Eye (tissue), 1 donor: ENCODE measurements around the gene PRR7.
"Not testable (repeated sequence)": the region's sequence is repeated elsewhere in the genome, so short reads cannot be mapped to it uniquely, and the experiment has no call there.

Experiments
- DNase-seq: peaks from one replicate; pipeline ENCODE4 v3.0.0-alpha.2; 2015

PRR7 gene, protein sequence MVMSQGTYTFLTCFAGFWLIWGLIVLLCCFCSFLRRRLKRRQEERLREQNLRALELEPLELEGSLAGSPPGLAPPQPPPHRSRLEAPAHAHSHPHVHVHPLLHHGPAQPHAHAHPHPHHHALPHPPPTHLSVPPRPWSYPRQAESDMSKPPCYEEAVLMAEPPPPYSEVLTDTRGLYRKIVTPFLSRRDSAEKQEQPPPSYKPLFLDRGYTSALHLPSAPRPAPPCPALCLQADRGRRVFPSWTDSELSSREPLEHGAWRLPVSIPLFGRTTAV

DNA sequence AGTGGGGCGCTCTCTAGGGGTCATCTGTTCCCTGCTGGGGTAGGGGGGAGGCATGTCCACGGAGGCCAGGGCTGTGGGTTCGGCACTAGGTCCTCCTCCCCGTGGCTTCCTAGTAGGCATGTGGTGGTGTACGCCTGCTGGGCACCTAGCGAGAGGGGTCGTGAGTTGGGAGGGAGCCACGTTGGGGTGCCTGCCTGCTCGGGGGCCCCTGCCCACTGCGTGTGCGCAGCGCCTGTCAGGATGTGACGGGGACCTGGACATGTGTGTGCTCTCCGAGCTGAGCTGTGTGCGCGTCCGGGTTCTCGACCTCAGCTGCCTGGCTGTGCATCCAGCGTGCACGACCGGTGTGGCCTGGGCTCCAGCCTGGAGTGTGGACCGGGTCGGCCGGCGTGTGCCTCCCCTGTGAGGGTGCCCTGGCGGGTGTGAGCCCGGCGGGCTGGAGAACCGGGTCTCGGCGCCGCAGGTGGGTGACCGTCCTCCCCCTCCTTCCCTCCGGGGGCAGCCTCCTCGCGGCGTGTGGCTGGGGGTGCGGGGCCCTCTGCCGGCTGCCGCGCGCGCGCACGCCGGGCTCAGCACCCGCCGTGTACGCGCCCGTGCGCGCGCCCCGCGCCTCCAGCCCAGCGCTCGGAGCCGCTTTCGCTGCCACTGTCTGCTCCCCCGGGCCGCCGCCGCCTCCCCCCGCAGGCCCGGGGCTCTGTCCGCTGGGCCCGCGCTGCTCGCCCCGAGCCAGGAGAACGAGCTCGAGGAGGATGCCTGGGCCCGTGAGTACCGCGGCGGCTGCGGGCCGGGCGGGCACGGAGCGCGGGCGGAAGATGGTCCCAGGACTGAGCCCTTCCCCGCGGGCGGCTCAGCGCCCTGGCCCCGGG lies at the start of gene PRR7:
Gene PRR7, plus strand, starts transcription at position 615 of the 866 bp plus-strand sequence. CDS start 8,254 bp downstream, outside the sequence.
- peak; percentile 88 for DNase-seq

DNA sequence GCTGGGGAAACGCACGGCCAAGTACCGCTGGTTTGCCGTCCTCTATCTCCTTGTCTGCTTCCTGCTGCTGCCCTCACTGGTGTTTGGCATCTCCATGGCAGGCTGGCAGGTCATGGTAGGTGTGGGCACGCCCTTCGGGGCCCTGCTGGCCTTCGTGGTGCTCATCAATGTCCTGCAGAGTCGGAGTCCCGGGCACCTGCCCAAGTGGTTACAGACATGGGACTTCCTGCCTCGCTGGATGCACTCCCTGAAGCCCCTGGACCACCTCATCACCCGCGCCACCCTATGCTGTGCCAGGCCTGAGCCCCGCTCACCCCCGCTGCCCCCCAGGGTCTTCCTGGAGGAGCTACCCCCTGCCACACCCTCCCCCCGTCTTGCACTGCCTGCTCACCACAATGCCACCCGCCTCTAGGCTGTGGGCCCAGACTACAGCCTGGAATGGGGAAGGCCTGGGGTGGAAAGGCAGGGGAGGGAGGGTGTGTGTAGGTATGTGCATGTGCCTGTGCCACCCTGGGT lies 48.7 kb upstream of the PRR7 start:
- no peak for DNase-seq

DNA sequence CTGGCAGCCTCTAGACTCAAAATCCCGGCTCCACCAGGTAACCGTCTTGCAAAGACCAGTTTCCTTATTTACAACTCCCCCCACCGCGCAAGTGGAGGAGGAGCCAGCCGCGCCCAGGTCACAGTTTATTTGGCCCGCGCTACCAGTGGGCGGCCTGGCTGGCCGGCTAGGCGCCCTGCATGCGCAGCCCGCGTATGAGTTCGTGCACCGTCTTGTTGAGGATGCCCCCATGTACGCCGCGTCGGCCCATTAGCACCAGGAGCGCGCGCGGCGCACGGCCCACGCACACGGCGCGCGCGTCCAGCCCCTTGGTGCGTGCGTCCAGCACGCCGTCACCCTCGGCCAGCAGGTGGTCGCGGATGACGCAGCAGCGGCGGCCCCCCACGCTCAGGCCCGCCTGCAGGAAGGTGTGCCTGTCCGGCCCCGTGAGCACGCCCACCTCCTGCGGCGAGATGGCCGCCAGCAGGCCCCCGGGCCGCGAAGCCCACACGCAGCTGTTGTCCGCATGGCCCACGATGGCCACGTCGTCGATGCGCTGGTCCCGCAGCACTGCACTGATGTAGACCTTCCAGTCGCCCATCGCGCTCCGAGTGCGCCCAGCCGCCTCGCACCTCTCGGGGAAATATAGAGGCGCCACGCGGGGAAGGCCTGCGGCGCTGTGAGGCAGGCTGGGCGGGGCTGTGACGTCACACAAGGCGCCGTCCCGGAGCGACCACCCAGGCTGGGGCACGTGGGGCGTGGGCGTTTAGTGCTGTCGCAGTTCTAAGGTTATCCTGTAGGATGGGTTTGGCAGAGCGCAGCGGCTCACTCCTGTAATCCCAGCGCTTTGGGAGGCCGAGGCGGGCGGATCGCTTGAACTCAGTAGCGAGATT lies 46.4 kb upstream of the PRR7 start, which contains the start of gene PFN3:
Gene PFN3, minus strand, starts transcription at position 665 of the 872 bp plus-strand sequence. Its CDS starts 85 bp downstream, at position 580.
- peak; percentile 73 for DNase-seq

- peak; percentile 84 for DNase-seq
Measured at GRCh38 chr5:177402271-177403043, 44.2 kb upstream of the PRR7 start.

- DNase-seq, result no peak
Measured at GRCh38 chr5:177403102-177403791, 43.4 kb upstream of the PRR7 start.

GRCh38 chr5:177403792-177404640 lies 42.6 kb upstream of the PRR7 start:
- DNase-seq, result peak; percentile 87

DNA sequence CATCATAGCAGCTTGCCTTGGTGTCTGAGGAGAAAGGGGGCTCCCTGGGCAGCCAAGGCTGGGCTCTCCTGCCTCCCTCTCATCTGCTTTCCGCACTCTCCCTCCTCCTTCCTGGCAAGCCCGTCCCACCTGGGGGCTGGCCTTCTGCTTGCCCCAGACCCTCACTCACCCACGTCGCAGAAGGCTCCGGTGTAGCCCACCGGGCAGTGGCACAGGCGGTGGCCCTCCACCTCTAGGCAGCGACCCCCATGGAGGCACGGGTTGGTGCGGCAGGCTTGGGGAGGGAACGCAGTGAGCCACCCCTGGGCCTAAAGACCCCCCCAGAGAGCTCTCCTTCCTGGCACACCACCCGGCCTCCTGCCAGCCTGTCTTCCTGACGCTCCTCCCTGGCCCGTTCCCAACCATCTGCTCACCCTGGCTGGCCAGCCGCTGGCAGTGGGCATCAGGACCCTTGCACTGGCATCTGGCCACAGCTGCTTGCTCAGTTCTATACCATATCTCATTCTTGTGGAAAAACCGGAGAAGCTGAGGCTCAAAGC lies 41.9 kb upstream of the PRR7 start:
- DNase-seq, result no peak

- DNase-seq, result no peak
Measured at GRCh38 chr5:177405312-177405711, 41.3 kb upstream of the PRR7 start.

GRCh38 chr5:177405805-177406204 lies 40.8 kb upstream of the PRR7 start:
- no peak for DNase-seq

- DNase-seq, result no peak
Measured at GRCh38 chr5:177409043-177409801, 37.4 kb upstream of the PRR7 start, which contains the start of gene F12. F12 (minus strand) TSS chr5:177409564; CDS start chr5:177409527, 37 bp downstream.

GRCh38 chr5:177410575-177410974 lies 36.0 kb upstream of the PRR7 start:
- no peak for DNase-seq

DNA sequence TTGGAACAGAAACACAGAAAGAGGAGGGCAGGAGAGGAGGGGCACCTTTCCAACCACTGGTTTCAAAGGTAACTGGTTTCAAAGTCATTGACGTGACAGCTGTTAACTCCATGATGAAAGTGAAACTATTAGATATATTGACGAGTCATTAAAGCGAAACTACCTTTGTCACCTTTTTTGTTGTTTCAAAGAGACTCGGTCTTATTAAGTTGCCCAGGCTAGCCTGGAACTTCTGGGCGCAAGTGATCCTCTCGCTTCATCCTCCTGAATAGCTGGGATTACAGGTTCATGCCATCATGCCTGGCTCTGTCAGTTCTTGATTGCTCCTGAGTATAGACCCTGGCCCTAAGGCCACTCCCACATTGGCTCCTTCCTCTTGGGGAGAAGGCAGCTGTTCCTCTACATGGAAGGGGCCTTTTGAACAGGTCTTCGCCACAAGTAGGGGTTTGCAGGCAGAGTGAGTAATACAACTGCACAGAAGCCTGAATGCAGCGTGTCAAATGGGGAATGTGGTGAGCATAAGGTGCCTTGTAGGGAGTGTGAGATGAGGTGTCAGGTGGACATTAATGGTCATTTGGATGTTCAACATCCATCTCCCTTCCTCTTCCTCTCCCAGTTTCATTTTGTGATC lies 33.9 kb upstream of the PRR7 start:
- no peak for DNase-seq

DNA sequence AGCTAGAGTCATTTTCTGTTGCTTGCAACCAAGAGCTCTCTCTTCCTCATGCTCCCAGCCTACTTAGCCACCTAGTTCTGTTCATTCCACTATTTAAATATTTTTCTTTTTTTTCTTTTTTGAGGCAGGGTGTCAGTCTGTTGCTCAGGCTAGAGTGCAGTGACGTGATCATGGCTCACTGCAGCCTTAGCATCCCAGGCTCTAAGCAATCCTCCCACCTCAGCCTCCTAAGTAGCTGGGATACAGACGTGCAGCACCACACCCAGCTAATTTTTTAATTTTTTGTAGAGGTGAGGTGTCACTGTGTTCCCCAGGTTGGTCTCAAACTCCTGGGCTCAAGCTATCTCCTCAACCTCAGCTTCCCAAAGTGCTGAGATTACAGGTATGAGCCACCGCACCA lies 32.1 kb upstream of the PRR7 start:
- DNase-seq, result no peak

DNA sequence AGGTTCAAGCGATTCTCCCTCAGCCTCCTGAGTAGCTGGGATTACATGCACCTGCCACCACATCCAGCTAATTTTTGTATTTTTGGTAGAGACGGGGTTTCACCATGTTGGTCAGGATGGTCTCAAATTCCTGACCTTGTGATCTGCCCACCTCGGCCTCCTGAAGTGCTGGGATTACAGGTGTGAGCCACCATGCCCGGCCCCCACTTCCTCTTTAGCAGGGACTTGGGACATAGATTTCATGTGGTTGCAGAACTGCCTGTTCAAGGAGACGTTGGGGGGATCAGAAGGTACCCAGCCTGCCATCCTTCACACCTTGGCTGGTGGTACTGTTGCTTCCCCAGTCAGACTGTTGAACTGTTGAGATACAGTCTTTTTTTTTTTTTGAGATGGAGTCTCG lies 29.5 kb upstream of the PRR7 start:
- DNase-seq, result not testable (repeated sequence)

GRCh38 chr5:177419046-177419445 lies 27.6 kb upstream of the PRR7 start:
- DNase-seq, result no peak

DNA sequence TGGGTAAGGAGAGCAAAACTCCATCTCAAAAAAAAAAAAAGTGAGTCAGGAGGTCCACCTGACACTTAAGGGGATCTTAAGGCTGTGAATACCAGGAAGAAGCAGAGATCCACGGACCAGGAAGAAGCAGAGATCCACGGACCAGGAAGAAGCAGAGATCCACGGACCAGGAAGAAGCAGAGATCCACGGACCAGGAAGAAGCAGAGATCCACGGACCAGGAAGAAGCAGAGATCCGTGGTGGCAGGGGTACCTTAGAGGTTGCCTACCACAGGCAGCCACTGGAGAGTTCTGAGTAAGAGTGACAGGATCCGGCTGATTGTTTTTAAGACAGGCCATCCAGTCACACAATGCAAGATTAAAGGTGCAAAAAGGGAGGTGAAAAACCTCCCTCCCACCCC lies 26.1 kb upstream of the PRR7 start:
- not testable (repeated sequence) for DNase-seq

DNA sequence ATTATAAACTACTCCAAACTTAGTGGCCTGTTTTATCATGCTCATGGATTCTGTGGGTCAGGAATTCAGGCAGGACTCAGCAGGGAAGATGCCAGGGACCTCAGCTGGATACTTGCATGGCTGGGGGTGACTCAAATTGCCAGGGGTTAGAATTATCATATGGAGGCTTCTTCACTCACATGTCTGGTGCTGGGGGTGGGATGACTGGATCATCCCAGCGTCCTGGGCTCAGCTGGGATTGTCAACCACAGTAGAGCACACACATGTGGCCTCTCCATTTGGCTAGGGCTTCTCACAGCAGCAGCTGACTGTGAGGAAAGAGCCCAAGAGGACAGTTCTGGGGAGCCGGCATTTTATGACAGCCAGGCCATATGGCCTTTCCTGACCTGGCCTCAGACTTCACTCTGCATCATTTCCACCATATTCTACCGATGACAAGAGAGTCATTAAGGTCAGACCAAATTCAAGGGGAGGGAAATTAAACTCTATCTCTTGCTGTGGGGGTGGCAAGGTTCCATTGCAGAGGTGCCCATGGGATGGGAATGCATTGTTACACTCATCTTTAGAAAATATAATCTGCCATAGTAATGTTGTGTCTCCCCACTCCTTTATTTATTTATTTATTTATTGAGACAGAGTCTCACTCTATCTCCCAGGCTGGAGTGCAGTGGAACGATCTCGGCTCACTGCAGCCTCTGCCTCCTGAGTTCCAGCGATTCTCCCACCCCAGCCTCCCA lies 25.4 kb upstream of the PRR7 start:
- DNase-seq, result peak; percentile 48

DNA sequence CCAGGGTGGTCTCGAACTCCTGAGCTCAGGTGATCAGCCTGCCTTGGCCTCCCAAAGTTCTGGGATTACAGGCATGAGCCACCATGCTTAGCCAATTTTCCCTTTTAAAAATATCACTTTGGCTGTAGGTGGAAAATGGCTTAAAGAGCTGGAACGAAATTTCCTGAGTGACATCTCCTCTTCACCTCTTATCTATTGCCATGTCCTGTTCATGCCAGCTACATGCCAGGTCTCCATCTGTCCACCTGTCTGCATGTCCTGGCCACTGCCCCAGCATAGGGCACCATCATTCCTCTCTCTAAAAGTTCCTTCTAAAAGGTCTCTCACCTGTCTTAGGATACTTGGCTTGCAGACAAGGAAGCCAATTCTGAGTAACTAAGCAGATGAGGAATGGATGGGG lies 22.9 kb upstream of the PRR7 start:
- DNase-seq, result no peak
